Neural progenitor cell (in vitro differentiated cells): ENCODE data around the gene ITGB1.

Experiments
- EZH2 ChIP-seq: fragments of 200-600 bp; sonication (generic); IDR thresholded peaks from 2 replicates; pipeline ENCODE4 v1.6.1; 2017; ENCODE audit warnings: antibody characterized with exemption, mild to moderate bottlenecking, moderate library complexity
- EZH2phosphoT487 ChIP-seq: fragments of 200-600 bp; sonication (generic); IDR thresholded peaks from 2 replicates; pipeline ENCODE4 v1.6.1; 2017; ENCODE audit warnings: antibody characterized with exemption
- TF ChIP-seq, protein P1 (sequence below): fragments of 200-600 bp; sonication (generic); IDR thresholded peaks from 2 replicates; pipeline ENCODE4 v1.5.1; 2017; ENCODE audit warnings: antibody characterized with exemption, mild to moderate bottlenecking

DNA sequence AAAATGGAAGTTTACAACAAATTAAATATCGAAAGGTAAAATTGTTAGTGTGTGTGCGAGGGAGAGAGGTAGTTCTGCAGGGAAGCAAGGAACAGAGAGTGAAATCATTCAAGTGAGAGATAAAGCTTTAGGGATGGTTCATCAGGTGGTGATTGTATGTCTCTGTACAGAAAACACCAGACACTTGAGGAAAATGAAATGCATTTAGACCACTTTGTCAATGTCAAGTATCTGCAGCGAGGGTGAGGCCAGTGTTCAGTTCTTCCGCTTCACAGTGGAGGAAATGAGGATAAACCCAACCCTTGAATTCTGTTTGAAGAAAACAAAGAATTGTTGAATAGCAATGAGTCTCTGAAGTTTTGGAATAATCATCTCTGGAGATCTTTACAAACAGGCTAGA, 14.4 kb upstream of the ITGB1 start:
- TF ChIP-seq, protein P1, sequence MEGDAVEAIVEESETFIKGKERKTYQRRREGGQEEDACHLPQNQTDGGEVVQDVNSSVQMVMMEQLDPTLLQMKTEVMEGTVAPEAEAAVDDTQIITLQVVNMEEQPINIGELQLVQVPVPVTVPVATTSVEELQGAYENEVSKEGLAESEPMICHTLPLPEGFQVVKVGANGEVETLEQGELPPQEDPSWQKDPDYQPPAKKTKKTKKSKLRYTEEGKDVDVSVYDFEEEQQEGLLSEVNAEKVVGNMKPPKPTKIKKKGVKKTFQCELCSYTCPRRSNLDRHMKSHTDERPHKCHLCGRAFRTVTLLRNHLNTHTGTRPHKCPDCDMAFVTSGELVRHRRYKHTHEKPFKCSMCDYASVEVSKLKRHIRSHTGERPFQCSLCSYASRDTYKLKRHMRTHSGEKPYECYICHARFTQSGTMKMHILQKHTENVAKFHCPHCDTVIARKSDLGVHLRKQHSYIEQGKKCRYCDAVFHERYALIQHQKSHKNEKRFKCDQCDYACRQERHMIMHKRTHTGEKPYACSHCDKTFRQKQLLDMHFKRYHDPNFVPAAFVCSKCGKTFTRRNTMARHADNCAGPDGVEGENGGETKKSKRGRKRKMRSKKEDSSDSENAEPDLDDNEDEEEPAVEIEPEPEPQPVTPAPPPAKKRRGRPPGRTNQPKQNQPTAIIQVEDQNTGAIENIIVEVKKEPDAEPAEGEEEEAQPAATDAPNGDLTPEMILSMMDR = no peak
- TF ChIP-seq EZH2 (no peak), EZH2phosphoT487 (no peak)
